HG03457 (cell line): ENCODE measurements around the gene MMP27.
"Not testable (repeated sequence)": the region's sequence is repeated elsewhere in the genome, so short reads cannot be mapped to it uniquely, and the experiment has no call there.

Experiments used
- ATAC-seq: cut with Tn5 transposase; IDR thresholded peaks from one replicate; pipeline ENCODE4 v1.9.1; 2021; ENCODE audit warnings: moderate number of reproducible peaks; ENCODE audit not compliant: unreplicated experiment

Gene MMP27, protein sequence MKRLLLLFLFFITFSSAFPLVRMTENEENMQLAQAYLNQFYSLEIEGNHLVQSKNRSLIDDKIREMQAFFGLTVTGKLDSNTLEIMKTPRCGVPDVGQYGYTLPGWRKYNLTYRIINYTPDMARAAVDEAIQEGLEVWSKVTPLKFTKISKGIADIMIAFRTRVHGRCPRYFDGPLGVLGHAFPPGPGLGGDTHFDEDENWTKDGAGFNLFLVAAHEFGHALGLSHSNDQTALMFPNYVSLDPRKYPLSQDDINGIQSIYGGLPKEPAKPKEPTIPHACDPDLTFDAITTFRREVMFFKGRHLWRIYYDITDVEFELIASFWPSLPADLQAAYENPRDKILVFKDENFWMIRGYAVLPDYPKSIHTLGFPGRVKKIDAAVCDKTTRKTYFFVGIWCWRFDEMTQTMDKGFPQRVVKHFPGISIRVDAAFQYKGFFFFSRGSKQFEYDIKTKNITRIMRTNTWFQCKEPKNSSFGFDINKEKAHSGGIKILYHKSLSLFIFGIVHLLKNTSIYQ

DNA sequence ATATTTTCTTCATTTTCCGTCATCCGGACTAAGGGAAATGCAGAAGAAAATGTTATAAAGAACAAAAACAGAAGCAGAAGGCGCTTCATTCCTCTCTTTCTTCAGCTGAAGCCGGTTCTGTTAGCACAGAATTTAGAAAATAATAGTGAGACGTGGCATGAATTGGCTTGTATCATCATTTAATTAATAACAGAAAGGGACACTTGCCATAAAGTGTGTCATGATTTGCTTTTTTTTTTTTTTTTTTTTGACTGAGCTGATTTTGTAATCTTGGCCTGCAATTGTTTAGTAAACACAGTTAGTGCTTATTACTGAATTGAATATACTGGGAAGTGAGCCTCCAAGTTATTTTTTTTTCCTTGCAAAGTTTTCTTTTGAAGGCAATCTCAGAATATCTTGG, at the start of gene MMP27:
Gene MMP27 (minus strand): TSS at position 144 of the 400 bp plus-strand sequence. CDS start 55 bp downstream, at position 89.
- ATAC-seq = no peak

DNA sequence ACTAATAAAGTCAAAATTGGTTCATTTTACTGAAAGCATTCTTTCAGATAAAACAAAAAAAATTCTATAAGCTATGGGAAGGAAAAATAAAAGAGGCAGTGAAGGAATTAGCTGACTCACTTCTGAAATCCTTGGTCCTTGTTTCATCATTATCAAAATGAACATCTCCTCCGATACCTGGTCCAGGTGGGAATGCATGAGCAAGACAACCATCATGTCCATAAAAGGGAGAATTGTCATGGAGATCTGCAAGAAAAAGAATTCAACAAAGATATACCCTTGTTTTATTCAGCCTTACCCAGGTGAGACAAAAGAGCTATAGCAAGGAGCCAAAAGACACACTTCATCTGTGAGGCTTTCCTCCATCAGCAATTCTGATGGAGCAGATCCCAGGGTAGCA, 47.7 kb upstream of the MMP27 start:
- ATAC-seq = no peak

DNA sequence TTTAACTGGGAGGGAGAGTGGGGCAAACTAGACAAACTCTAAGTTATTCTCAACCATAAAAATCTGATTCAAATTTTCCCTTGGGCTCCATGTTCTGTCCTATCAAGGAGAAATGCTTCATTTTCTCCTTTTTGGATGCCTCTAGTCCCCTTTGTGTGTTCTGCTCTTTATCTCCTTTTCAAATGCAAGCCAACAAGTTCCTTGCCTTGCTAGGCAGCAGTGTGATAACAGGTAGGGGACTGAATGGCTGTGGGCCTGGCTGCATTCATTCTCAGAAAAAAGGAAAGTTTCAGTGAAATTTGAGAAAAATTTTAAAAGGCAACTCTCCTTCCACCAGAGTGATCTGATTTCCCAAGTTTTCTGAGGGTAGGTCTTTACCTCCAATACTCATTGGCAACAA, 46.1 kb upstream of the MMP27 start:
- ATAC-seq = no peak

DNA sequence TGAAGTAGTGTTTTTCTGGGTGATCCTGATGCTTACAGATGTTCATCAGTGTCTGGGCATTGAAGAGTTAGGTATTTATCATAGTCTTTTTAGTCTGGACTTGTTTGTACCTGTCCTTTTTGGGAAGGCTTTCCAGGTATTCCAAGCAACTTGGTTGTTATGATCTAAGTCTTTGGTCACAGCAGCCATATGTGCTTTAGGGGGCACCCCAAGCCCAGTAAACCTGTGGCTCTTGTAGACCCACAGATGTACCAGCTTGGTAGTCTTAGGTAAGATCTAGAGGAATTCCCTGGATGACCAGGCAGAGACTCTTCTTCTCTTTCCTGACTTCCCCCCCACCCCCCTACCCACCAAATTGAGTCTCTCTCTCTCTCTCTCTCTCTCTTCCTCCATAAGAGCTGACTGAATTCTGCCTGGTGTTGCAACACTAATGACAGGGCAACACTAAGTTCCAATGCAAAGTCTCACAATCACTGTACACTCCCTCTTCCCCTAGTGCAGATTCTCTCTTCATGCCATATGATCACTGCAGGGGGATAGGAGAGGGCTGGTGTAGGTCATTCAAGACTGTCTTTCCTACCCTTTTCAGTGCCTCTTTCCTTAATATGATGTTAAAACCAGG, 43.6 kb upstream of the MMP27 start:
- no peak for ATAC-seq

DNA sequence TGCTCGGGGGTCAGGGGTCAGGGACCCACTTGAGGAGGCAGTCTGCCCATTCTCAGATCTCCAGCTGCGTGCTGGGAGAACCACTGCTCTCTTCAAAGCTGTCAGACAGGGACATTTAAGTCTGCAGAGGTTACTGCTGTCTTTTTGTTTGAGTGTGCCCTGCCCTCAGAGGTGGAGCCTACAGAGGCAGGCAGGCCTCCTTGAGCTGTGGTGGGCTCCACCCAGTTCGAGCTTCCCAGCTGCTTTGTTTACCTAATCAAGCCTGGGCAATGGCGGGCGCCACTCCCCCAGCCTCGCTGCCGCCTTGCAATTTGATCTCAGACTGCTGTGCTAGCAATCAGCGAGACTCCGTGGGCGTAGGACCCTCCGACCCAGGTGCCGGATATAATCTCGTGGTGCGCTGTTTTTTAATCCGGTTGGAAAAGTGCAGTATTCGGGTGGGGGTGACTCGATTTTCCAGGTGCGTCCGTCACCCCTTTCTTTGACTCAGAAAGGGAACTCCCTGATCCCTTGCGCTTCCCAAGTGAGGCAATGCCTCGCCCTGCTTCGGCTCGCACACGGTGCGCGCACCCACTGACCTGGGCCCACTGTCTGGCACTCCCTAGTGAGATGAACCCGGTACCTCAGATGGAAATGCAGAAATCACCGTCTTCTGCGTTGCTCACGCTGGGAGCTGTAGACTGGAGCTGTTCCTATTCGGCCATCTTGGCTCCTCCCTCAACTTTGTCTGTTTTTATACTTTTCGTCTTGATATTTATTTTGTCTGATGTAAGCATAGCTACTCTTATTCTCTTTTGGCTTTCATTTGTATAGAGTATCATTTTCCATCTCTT, 41.4 kb upstream of the MMP27 start:
- not testable (repeated sequence) for ATAC-seq

DNA sequence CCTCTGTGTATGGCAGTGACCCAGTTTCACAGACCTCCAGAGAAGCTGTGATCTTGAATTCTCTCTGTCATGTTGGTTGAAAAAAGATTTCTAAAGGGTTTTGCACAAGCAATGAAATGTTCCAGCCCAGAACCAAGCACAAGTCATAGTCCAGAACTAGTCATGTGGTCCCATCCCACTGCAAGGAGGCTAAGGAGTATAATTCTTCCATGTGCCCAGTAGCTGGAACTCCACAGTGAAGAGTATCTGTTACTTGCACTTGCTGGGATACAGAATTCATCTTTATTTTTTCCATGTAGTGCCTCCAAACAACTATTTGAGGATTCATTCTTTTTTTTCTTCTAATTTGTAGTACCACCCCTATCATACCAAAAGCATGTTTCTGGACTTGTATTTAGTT, 29.1 kb upstream of the MMP27 start:
- ATAC-seq = no peak

DNA sequence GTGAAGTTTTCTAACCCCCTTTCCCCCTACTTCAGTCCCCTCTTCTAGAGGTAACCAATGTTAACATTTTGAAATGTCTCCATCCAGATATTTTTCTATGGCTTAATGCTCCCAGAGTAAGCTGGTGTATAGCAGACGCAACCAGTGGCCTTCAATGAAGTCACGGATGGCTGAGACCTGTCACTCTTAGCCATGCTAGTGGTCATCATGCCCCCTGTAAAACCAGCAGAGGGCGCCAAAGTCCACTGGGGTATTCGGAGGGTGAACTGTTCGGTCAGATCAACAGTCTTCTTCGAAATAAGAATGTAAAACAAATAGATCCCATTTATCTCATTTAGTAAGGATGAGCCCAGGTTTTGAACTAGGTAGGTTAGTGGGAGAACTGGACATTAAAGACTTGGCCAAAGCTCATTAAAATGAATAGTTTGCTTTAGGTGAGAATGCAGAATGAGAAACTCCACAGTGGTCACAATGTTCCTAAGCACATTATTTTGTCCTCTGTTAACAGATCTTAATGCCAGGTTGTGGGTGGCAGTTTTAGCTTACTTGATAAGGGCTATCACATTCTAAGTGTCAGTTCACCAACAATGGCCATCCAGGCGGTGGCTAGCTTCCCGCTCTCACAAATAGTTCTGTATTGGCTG, 27.8 kb upstream of the MMP27 start:
- peak; percentile 87 for ATAC-seq

DNA sequence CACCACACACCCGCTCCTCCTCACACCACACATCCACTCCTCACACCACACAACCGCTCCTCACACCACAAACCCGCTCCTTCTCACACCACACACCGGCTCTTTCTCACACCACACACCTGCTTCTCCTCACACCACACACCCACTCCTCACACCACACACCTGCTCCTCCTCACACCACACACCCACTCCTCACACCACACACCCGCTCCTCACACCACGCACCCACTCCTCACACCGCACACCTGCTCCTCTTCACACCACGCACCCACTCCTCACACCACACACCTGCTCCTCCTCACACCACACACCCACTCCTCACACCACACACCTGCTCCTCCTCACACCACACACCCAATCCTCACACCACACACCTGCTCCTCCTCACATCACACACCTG, 25.4 kb upstream of the MMP27 start:
- not testable (repeated sequence) for ATAC-seq

DNA sequence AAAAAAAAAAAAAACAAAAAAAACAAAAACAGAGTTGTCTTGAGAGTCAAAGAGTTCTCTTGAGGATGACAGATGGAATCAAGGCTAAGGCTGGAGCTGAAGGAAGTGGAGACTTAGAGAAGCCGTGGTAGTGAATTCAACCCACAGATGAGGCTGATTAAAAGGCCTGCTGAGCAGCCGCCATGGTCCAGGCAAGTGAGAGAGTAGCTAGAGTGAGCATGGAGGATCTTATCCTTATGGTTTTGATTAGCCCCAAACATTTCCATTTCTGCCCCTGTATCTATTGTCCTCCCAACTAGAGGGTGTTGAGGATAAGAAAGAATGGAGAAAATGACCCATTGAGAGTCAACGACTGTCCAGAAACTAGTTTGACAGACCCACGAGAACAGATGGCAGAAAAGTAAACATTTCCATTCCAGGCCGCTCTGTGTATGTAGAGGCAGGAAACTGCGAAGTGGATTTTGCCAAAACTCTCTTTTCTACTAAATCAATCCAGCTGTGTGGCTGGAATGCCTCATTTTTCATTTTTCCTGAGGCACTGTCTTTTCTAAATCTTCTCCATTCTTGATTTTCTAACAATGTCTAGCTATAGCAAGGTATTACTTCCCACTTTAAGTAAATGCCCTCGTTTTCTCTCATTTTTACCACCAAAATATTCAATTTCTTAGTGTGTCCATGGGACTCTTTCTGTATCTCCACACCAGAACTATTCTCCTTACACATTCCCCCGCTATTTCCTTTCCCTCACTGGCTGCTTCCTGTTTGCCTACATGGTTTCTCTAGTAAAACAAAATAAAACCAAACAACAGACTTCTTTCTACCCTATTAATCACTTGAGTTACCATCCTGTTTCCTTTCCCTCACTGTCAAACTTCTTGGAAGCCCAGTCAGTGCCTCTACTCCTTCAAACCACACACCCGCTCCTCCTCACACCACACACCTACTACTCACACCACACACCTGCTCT, 24.6 kb upstream of the MMP27 start:
- ATAC-seq = no peak

DNA sequence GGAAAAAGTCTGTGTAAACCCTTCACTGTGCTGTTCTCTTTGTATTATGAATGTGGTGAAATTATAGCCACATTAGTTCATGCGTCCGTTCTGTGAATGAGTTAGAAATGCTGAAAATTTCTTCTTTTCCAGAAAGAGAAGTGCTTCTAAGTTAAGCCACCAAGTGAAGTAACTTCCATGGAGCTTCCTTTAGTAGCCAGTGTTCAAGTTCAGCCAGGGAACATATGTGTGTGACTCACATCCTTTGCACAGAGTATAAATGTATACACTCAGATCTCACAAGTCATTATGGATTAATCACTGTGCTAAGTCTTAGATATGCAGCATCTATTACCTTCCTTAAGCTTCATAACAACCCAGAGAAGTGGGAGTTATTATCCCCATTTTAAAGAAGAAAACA, 22.3 kb upstream of the MMP27 start:
- ATAC-seq = no peak

DNA sequence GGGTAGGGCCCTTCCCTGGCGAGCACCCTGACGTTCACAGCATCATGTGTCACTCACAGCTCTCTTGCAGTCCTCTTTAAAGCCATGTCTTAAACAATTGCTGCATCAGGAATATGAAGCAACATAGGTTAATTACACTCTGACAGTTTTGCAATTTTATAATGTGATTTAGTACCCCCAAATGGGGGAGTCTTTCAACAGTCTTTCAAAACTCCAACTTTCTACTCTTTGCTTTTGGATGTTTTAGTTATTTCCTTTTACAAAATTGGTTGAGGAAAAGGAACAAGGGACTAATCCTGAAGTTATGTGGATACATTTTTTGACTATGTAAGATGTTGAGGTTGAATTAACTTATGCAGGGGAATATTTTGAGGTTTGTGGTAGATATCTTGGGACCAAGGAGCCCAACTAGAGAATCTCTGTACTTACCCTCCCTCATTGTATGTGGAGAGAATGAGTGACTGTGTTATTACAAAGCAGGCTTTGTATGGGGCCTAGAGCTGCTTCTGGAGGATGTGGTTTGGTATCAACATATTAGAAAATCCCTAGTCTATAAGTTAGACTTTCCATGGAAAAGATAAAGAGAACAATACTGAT, 19.4 kb upstream of the MMP27 start, which contains the start of gene MMP8:
Gene MMP8 (minus strand): TSS at position 51 of the 597 bp plus-strand sequence. CDS start 99 bp downstream, outside the sequence.
- ATAC-seq = no peak

DNA sequence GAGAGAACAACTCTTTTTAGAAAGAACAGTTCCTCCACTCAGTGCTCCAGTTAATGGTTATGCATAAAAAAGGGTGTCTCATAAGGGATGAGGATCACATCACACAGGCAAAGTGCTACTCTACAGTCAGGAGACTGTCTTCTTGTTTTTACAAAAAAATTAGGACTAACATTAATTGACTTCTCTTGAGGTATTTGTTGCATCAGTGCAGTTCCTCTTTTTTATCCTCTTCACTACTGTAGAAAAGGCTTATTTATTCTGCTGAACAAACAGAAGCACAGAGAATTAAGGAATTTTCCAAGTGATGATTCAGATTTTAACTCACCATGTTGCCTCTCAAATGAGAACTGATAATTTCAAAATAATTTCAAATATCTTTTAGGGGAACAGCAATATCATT, 17.3 kb upstream of the MMP27 start:
- ATAC-seq = no peak

DNA sequence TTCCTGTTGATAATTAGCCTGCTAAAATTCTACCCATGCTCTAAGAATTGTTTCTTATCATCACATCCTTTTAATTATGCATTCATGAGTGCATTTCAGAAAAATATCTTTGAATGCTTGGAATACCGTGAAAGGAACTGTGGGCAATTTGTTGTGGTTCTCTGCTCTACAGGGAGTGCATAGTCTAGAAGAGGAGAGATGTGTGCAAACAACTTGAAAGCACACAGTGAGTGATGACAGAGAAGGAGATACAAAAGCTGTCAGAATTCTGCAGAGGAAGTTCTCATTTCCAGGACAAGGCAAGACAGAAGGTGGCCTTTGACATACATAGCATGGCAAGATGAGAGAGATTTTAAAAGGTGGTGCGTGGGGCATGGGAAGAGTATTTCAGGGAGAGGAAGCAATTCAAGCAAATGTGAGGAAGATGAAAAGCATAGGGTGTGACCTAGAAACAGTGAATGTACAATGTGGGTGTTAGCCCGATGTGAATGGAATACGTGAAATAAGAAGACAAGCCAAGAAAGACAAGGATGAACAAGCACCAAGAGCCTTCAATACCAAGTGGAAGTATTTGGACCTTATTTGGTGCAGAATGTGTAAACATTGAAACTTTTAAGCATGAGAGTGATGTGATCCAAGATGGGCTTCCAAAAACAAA, 14.2 kb upstream of the MMP27 start:
- ATAC-seq = no peak

DNA sequence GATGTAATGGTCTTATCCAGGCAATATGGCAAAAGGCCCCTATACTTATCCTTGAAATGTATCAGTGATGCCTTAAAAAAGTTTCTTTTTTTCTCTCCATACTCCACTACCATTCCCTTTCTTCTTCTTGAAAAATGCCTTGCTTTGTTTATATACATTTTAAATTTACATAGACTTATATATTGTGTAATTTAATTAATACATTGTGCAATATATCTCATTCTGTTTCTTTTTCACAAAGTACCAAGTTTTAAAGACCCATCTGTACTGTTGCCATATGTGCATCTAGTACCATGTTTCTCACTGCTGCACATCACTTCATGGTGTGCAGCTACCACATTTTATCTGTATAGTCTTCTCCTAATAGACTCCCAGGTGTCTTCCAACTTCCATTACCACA, 11.7 kb upstream of the MMP27 start:
- no peak for ATAC-seq

DNA sequence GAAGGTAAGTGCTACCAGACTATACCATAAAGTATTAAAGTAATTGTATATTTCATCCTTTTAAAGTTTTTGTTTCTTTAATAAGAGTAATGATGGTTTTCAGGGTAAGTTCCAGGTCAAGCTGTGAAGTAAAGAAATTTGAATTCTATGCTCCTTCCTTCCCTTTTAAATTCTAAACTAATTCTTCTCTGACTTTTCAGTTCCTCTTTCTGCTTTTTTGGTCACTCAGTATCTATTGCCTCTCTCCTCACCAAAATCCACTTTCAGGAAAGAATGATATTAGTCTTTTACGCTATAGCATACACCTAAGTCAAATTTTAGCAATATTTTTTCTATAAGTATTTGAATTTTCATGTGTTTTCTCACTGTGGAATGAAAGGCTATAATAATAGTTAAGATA, 11.0 kb upstream of the MMP27 start:
- peak; percentile 50 for ATAC-seq

DNA sequence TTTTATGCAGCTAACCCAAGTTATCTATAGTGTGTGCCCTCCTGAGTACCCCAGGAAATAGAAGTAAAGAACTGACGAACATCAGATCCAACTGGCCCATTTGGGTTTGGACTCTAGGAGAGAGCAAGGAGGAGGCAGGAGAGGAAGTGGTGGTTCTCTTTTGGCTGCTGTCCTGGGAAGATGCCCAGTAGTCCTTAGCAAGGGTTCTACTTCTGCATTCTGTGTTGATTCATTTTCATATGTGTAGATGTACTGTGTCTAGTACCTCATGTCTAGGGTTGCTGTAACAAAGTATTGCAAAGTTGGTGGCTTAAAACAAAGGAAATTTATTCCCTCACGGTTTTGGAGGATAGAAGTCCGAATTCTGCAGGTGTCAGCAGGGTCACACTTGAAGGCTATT, 6.6 kb upstream of the MMP27 start:
- no peak for ATAC-seq

DNA sequence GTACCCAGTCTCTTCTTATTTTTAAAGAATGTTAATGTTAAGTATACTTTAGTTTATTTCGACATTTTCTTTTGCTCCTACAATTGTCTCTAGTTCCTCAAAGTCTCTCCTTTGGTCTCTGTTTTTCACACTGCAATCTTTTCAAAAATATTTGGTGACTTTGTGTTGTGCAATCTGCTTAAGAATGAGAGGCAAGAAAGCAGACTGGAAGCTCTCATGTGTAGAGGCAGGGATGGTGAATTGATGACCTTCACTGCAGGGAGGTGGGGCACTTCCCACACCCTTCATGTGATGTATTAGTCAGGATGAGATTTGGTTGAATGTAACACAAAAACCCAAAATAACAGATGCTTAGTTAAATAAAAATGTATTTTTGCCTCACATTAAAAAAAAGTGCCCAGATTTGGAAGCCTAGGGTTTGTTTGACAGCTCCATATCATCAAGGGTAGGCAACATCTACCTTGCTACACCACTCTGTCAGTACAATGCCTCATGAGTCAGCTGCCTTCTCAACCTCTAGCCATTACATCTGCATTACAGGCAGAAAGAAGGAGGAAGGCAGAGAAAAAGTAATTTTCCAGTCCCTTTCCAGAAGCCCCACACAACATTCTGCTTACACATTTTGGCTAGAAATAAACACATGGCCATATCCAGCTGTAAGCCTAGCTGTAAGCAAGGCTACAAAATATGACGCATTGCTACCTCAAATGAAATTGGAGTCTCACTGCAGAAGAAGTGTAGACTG, 3.8 kb upstream of the MMP27 start:
- ATAC-seq = no peak

DNA sequence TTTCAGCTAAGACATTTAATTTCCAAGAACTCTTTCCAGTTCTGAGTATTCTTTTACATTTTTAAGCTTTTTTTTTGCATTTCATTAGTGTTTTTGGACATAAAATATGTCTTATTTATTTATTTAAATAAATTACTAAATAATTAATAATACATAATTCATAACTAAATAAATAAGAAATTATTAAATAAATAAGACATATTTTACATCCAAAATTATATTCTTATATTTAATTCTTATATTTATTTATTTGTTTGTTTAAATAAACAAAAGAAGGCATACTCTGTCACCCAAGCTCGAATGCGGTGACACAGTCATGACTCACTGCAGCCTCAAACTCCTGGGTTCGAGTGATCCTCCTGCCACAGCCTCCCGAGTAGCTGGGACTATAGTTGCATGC, 3.1 kb upstream of the MMP27 start:
- no peak for ATAC-seq
